Upper lobe of left lung (tissue), 4 donors: ENCODE results near the gene KCNAB1.

Source experiments
- CTCF ChIP-seq, 6 experiments: fragments of 450-650 bp in 4 of 6; fragments of 200-600 bp in 2 of 6; sonication (generic) in 2 of 6; IDR thresholded peaks; one replicate each; pipeline ENCODE4 v1.5.1; 2016 to 2019; ENCODE audit warnings: antibody characterized with exemption in 6 of 6
- EP300 ChIP-seq, 4 donors: sonication (generic); formaldehyde crosslinking; IDR thresholded peaks; one replicate each; pipeline ENCODE4 v1.5.1; 2017; ENCODE audit warnings: antibody characterized with exemption in 4 of 4, control low read depth in 2 of 4
- POLR2A ChIP-seq, 4 donors: fragments of 450-650 bp; IDR thresholded peaks; one replicate each; pipeline ENCODE4 v1.5.1; 2016 to 2017; ENCODE audit warnings: antibody characterized with exemption in 4 of 4, mild to moderate bottlenecking in 2 of 4
- POLR2AphosphoS5 ChIP-seq, 2 donors: sonication (generic); formaldehyde crosslinking; IDR thresholded peaks; one replicate each; pipeline ENCODE4 v1.5.1; 2017; ENCODE audit warnings: antibody characterized with exemption in 2 of 2

DNA sequence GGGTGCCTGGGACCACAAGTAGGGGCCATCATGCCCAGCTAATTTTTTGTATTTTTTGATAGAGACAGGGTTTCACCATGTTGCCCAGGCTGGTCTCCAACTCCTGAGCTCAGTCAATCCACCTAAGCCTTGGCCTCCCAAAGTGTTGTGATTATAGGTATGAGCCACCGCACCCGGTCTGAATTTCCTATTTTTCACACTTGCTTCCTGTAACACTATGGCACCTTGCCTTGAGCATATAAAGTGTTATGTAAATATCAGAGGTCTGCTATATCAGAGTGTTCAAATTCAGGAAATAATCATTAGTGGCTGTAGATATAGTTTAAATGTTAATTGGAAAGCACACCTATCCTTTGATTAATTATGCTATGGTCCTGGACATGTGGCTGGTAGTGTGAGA lies 165.2 kb downstream of the KCNAB1 start:
- no peak for TF ChIP-seq POLR2AphosphoS5 (IDR thresholded peaks at IDR 0.05)
- no peak for TF ChIP-seq POLR2A (IDR thresholded peaks at IDR 0.05)
- TF ChIP-seq CTCF (IDR thresholded peaks at IDR 0.05), result no peak
- TF ChIP-seq EP300 (IDR thresholded peaks at IDR 0.05), result no peak
